HFF-Myc (cell line): Measurements from ENCODE around the gene LATS2.
A peak's percentile ranks its signal among the peaks of the same experiment; 100 is the strongest.

Experiments used
- DNase-seq: peaks from one replicate; pipeline ENCODE4 v3.0.0-alpha.2; 2011; ENCODE audit warnings: low read depth; ENCODE audit errors: extremely low read depth
- H3K4me3 ChIP-seq: replicated peaks from 2 replicates; pipeline ENCODE4 v1.5.1; 2011; ENCODE audit warnings: low read depth, mild to moderate bottlenecking, control low read depth, low read length
- TF ChIP-seq, protein P1 (sequence below): IDR thresholded peaks from 2 replicates; pipeline ENCODE4 v1.5.1; 2012; ENCODE audit warnings: mild to moderate bottlenecking, low read depth, low read length, control low read depth; ENCODE audit errors: missing control alignments

LATS2 gene

DNA sequence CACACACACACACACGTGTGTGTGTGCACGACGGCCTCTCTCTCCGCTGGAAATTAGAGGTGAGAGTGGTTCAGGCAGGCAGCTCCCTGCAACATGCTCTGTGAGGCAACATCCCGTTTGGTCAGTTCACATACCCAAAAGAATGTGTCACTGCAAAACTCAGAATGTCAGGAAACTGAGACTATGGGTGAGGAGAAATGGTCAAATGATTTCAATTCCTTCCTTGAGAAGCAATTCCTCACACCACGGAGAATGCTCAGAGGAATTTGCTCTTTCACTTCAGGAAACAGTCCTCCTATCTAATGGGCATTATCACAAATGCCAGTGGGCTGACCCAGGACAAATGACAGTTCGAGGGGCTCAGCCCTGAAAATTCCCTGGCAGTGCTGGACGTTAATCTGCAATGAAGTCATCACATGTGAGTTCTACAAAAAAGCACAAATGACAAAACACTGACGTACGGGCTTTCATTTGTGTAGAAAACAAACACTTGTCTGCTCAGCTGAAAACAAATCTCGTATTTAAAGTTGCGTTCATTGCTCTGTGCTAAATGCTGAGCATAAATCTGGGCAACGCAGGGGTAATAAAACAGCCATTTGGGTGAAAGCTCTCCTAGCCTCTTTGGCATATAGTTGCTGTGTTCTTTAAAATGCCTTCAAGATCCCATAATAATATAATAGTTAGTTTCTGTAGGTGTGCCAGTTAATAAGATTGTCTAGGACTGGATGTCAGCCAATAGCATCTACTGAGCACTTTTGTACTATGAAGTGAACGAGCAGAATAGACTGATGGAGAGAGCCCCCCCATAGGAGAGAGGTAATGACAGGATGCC, 18.6 kb upstream of the LATS2 start:
- TF ChIP-seq, protein P1, sequence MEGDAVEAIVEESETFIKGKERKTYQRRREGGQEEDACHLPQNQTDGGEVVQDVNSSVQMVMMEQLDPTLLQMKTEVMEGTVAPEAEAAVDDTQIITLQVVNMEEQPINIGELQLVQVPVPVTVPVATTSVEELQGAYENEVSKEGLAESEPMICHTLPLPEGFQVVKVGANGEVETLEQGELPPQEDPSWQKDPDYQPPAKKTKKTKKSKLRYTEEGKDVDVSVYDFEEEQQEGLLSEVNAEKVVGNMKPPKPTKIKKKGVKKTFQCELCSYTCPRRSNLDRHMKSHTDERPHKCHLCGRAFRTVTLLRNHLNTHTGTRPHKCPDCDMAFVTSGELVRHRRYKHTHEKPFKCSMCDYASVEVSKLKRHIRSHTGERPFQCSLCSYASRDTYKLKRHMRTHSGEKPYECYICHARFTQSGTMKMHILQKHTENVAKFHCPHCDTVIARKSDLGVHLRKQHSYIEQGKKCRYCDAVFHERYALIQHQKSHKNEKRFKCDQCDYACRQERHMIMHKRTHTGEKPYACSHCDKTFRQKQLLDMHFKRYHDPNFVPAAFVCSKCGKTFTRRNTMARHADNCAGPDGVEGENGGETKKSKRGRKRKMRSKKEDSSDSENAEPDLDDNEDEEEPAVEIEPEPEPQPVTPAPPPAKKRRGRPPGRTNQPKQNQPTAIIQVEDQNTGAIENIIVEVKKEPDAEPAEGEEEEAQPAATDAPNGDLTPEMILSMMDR = no peak
- no peak for DNase-seq

DNA sequence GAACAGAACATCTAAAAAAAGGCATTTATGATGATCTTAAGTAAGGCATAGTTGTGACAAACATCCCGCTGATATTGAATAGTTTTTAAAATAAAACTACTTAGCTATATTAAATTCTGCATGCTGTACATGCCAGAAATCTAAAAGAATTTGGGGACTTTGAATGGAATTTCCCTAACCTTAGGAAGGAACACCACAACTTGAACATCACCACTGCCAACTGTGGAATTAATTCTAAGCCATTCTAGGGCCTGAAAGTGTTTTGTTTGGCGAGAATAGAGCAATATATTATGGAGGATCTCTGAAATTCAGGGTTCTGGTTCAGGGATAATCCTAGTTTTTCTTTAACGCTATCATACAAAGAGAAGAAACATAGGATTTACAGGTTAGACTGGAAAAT, 17.8 kb upstream of the LATS2 start:
- TF ChIP-seq, protein P1 = no peak

More for the DNA sequence above, 18.6 kb upstream of the LATS2 start:
- H3K4me3 ChIP-seq = no peak overlapping the region

DNA sequence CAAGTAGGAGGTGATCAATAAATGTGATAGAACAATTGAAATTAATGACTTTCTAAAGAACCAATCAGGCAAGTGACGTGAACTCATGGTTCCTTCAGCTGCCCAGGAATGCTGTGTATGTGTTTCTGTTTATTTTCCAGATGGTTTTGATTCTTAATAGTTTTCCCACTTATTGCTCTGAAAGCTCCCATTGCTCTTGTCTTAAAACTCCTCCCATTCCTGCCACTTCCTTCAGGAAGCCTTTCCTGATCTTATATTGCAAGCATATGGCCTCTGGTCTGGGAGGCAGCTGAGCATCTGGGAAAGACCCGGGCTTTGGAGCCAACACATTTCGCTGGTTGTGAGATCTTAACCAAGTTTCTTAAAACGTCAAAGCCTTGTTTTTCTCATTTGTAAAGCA, 17.1 kb upstream of the LATS2 start:
- DNase-seq = peak; percentile 83
- H3K4me3 ChIP-seq = no peak overlapping the region
- TF ChIP-seq, protein P1 = no peak

More for the DNA sequence above, 17.8 kb upstream of the LATS2 start:
- H3K4me3 ChIP-seq = no peak overlapping the region
- no peak for DNase-seq

DNA sequence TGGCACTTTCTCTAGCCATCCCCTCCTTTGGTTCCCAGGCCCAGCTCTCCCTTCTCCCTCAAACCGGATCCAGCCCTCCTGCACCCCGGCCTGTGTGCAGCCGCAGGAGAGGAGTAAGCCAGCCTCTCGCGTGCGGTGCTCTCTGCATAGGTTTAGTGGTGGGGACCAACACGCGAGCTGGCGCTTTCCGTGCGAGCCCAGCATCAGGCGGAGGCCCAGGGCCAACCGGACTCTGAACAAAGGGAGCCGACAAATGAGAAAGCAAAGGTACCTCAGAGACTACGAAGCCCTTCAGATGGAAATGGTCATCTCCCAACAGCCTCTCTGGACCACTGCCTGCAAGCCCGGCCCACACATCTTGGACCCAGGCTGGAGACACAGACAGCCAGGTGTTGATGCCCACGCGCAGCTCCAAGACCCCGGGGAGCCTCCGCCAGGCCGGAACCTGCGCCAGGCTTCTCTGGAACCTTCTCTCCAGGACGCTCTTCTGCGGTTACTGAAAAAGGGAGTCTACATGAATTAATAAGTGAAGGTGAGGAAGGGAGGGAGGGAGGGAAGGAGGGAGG, 16.5 kb upstream of the LATS2 start:
- TF ChIP-seq, protein P1 = no peak
- no peak overlapping the region for H3K4me3 ChIP-seq
- no peak for DNase-seq

DNA sequence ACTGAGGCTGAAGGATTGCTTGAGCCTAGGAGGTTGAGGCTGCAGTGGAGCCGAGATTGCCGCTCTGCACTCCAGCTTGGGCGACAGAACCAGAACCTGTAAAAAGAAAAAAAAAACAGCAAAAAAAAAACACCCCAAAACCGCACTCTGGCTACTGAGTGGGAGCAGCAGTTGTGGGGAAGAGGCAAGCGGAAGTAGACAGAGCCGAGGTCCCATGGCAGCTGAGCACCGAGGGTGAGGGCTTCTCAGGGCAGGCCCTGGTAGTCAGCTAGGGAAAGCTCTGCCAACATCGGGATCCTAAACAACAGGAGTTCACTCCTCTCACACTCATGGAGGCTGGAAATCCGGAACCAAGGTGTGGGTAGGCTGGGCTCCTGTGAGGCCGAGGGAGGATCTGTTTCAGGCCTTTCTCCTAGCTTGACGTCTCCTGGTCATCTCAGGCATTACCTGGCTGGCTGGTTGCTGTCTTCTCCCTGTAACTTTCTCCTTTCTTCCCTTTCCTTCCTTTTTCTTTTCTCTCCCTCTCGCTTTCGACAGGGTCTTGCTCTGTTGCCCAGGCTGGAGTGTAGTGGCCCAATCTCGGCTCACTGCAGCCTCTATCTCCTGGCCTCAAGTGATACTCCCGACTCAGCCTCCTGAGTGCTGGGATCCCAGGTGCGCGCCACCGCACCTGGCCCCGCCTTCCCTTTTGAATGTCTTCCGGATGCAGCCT, 15.8 kb upstream of the LATS2 start:
- no peak overlapping the region for H3K4me3 ChIP-seq
- no peak for DNase-seq
- TF ChIP-seq, protein P1 = no peak

DNA sequence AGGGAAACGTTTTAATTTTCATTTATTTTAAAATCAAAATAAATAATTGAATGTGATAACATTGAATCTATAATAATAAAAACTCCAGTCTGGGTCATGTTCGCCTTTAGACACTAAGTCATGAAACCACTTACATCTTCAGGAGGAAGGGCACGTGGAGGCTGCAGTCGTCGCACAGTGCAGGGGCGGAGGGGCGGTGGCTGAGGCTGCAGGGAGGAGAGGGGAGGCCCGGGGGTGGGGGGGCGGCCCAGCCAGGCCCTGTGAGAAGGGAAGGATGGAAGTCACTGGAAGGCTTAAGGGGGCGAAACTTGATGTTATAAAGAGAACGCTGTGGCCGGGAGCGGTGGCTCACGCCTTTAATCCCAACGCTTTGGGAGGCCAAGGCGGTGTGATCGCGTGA, 14.9 kb upstream of the LATS2 start:
- DNase-seq = no peak
- TF ChIP-seq, protein P1 = no peak
- H3K4me3 ChIP-seq = no peak overlapping the region
